Kasumi-1 (cell line): ENCODE results near the gene SHMT1.
A peak's percentile ranks its signal among the peaks of the same experiment; 100 is the strongest.
"Not testable (repeated sequence)": the region's sequence is repeated elsewhere in the genome, so short reads cannot be mapped to it uniquely, and the experiment has no call there.

ENCODE experiments used
- DNase-seq, 2 experiments: peaks; one replicate each; lab custom pipeline; 2025; lab: John Stamatoyannopoulos, UW

Gene SHMT1

DNA sequence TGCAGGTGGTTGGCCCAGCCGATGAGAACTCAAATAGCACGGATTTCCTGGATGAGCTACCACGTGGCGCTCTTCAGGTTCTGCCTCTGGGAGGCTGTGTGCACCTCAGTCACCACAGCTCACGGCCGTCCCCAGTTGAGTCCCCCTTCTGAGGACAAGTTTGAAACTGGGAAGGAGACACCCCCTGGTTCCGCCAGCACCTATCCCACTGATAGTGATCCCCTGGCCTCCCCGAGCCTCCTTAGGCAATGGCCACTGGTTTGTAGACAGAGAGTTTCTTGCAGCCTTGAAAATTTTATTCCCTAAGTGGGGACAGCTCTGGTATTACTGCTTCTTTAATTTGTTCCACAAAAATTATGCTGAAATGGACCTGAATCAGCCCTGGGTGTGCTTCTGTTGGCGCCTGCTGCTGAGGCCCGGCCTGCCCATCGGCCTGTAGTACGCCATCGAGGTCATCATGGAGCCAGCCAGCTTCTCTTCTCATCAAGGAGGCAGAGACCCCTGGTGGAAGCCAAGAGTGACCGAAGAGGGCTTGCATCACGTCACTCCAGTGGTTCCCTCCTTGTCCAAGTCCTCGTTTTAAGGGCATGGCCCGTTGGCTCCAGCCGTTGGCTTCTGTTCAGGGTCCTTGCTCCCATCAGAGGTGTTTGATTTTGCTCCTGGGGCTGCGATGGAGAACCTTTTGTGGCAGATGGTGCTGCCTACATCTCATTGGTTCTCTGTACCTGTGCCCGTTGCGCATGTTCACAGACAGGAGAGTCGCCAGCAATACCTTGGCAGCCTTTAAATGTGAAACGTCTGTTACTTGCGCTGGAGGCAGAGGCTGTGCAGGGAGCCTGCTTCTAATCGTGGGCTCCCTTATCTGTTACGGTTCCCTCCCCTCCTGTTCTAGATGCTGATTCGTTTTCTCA, 39.0 kb downstream of the SHMT1 start:
- no peak for DNase-seq

GRCh38 chr17:18323507-18324139, 39.7 kb downstream of the SHMT1 start:
- DNase-seq, result no peak

- DNase-seq, result peak; percentile 1 to 7
Measured at GRCh38 chr17:18323007-18323406, 40.3 kb downstream of the SHMT1 start.

- no peak for DNase-seq
Measured at GRCh38 chr17:18322522-18322921, 40.8 kb downstream of the SHMT1 start.

GRCh38 chr17:18321309-18321708, 42.0 kb downstream of the SHMT1 start:
- DNase-seq, result no peak

GRCh38 chr17:18320301-18320700, 43.0 kb downstream of the SHMT1 start:
- DNase-seq, result no peak

- peak; percentile 17 to 36 for DNase-seq
Measured at GRCh38 chr17:18319604-18320256, 43.6 kb downstream of the SHMT1 start.

GRCh38 chr17:18318771-18319450, 44.4 kb downstream of the SHMT1 start:
- DNase-seq, result no peak

- no peak for DNase-seq
Measured at GRCh38 chr17:18318117-18318516, 45.2 kb downstream of the SHMT1 start.

- DNase-seq, result no peak
Measured at GRCh38 chr17:18315961-18316360, 47.4 kb downstream of the SHMT1 start.

GRCh38 chr17:18315562-18315922, 47.8 kb downstream of the SHMT1 start:
- peak in 1 of 2 experiments; percentile 4 for DNase-seq

- peak; percentile 82 to 88 for DNase-seq
Measured at GRCh38 chr17:18314731-18315561, 48.4 kb downstream of the SHMT1 start, which contains the start of the genes SMCR8 and TOP3A. TSS of gene SMCR8 (plus strand) at chr17:18315293. CDS start at chr17:18315790, 497 bp downstream. TSS of gene TOP3A (minus strand) at chr17:18314994. CDS start at chr17:18314778, 216 bp downstream.

- no peak for DNase-seq
Measured at GRCh38 chr17:18314059-18314730, 49.2 kb downstream of the SHMT1 start.

DNA sequence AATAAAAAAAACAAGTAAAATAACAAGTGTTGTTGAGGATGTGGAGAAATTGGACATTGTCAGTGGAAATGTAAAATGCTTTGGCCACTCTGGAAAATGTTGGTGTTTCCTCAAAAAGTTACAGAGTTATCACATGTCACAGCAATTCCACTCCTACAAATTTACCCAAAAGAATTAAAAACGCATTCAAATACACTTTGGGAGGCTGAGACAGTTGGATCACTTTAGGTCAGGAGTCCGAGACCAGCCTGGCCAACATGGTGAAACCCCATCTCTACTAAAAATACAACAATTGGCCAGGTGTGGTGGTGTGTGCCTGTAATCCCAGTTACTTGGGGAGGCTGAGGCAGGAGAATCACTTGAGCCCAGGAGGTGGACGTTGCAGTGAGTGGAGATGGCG, 54.1 kb downstream of the SHMT1 start:
- DNase-seq, result no peak

DNA sequence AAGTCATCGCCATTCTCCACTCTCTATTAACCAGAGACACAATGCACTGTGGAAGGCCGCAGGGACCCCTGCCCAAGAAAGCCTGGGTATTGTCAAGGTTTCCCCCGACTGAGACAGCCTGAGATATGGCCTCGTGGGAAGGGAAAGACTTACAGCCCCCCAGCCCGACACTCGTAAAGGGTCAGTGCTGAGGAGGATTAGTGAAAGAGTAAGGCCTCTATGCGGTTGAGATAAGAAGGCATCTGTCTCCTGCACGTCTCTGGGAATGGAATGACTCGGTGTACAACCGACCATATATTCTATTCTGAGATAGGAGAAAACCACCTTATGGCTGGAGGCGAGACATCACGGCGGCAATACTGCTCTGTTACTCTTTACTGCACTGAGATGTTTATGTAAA, 60.1 kb downstream of the SHMT1 start:
- not testable (repeated sequence) for DNase-seq

DNA sequence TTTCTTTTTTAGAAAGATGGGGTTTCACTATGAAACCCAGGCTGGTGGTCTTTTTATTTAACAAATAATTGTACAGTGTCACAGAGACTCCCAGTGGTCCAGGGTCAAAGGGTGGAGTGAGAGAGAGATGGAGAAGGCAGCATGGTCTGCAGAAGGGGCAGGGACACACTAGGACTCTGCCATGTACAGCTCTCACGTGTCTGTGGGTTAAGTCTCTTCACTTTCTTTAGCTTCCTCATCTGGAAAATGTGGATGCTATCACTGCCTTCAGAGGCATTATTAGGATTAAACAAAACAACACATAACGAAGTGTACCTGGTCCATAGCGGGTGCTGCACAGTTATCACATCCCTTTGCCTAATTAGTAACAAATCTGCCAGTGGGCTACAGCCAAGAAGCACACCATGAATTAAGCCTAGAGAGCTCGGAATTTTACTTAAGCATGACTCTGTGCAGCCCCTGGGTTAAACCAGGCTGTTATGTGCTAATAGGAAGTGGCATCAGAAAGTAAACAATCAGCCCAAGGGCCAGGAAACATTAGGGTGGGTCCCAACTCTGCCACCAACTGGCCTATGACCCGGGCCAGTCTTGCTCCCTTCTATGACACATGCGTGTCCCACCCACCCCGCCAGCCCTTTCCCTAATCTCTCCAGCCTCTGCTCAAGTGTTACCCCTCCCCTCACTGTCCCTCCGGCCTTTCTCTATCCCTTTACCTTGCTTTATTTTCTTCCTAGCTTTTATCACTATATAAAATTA, 62.4 kb downstream of the SHMT1 start:
- no peak for DNase-seq

DNA sequence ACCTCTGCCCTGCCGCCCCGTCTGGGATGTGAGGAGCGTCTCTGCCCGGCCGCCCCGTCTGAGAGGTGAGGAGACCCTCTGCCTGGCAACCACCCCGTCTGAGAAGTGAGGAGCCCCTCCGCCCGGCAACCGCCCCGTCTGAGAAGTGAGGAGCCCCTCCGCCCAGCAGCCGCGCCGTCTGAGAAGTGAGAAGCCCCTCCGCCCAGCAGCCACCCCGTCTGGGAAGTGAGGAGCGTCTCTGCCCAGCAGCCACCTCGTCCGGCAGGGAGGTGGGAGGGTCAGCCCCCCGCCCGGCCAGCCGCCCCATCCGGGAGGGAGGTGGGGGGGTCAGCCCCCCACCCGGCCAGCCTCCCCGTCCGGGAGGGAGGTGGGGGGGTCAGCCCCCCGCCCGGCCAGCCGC, 65.3 kb downstream of the SHMT1 start:
- not testable (repeated sequence) for DNase-seq

GRCh38 chr17:18291718-18292540, 71.4 kb downstream of the SHMT1 start:
- no peak for DNase-seq

GRCh38 chr17:18285296-18285695, 78.1 kb downstream of the SHMT1 start:
- DNase-seq, result no peak
